CD4-positive, alpha-beta memory T cell (primary cell): ENCODE results near the gene SLC15A3. TPM values are rescaled to one million over a fixed set of nuclear protein-coding genes. Genes with fewer than 3 reads are reported as not detected.

Source experiments
- CTCF ChIA-PET: fragments of 350-600 bp; sonication (Branson Sonifier 250); formaldehyde crosslinking; loops from one replicate; lab custom pipeline; 2021; ENCODE audit warnings: inconsistent platforms; ENCODE audit not compliant: partially characterized antibody; lab: Charles Lee
- POLR2A ChIA-PET: fragments of 350-600 bp; sonication (Branson Sonifier 250); formaldehyde crosslinking; loops from one replicate; lab custom pipeline; 2021; ENCODE audit not compliant: partially characterized antibody; lab: Charles Lee
- DNase-seq, 5 donors: peaks; one replicate each; pipeline versions ENCODE4 v3.0.0 to v3.0.0-alpha.2; 2020 to 2022; ENCODE audit warnings: mixed read lengths in 1 of 5
- H3K27ac ChIP-seq: one replicate; pipeline ENCODE4 v1.7.0; 2013; ENCODE audit warnings: low read depth, low read length
- H3K27me3 ChIP-seq: 2 replicates; pipeline ENCODE4 v1.7.0; 2013; ENCODE audit warnings: mild to moderate bottlenecking, low read length, moderate library complexity; ENCODE audit not compliant: insufficient read depth
- H3K36me3 ChIP-seq: 2 replicates; pipeline ENCODE4 v1.7.0; 2013; ENCODE audit warnings: mild to moderate bottlenecking, low read length, moderate library complexity; ENCODE audit not compliant: insufficient read depth
- H3K4me1 ChIP-seq: 2 replicates; pipeline ENCODE4 v1.7.0; 2013; ENCODE audit warnings: mild to moderate bottlenecking, low read length, moderate library complexity; ENCODE audit not compliant: insufficient read depth
- H3K4me3 ChIP-seq, 2 donors: one replicate each; pipeline ENCODE4 v1.7.0; 2013; ENCODE audit warnings: low read length in 2 of 2, mild to moderate bottlenecking in 1 of 2
- H3K9me3 ChIP-seq, 2 donors: one replicate each; pipeline ENCODE4 v1.7.0; 2013; ENCODE audit warnings: low read length in 2 of 2, control low read depth in 1 of 2; ENCODE audit not compliant: control insufficient read depth in 1 of 2
- H3K27ac Mint-ChIP-seq, 7 donors: one replicate each; pipeline ENCODE4 v1.8.0; 2020 to 2021; ENCODE audit warnings: mixed read lengths in 7 of 7, mild to moderate bottlenecking in 6 of 7, inconsistent platforms in 3 of 7, moderate library complexity in 3 of 7
- H3K27me3 Mint-ChIP-seq, 2 donors: one replicate each; pipeline ENCODE4 v1.8.0; 2020 to 2021; ENCODE audit warnings: mixed read lengths in 2 of 2
- H3K36me3 Mint-ChIP-seq, 2 donors: one replicate each; pipeline ENCODE4 v1.8.0; 2020 to 2021; ENCODE audit warnings: mixed read lengths in 2 of 2, inconsistent platforms in 1 of 2, mild to moderate bottlenecking in 1 of 2
- H3K4me1 Mint-ChIP-seq, 4 donors: one replicate each; pipeline ENCODE4 v1.8.0; 2020 to 2021; ENCODE audit warnings: mixed read lengths in 4 of 4, mild to moderate bottlenecking in 1 of 4
- H3K4me3 Mint-ChIP-seq, 8 donors: one replicate each; pipeline ENCODE4 v1.8.0; 2020 to 2021; ENCODE audit warnings: mixed read lengths in 8 of 8, mild to moderate bottlenecking in 7 of 8, moderate library complexity in 6 of 8, inconsistent platforms in 3 of 8
- H3K9me3 Mint-ChIP-seq, 8 donors: one replicate each; pipeline ENCODE4 v1.8.0; 2020 to 2021; ENCODE audit warnings: mixed read lengths in 8 of 8, mild to moderate bottlenecking in 5 of 8, inconsistent platforms in 3 of 8, moderate library complexity in 1 of 8
- intact Hi-C: fragments of 100-400 bp; cut with micrococcal nuclease; formaldehyde crosslinking; loops from one replicate; pipeline ENCODE4 v1.15.1; 2023
- polyA plus RNA-seq, 2 donors: library from polyadenylated mRNA; unstranded; fragments of 300-500 nt; fragmentation: Illumina TruSeq; gene quantifications; one replicate each; pipeline ENCODE4 v1.2.3, GENCODE V29; 2021
- total RNA-seq, 2 experiments: library from RNA; stranded (reverse); gene quantifications; one replicate each; pipeline ENCODE4 v1.2.3, GENCODE V29; 2021

The SLC15A3 gene
- total and polyA plus RNA-seq, 4 experiments from 2014 or later, result 0.29 to 5.4 (median 4.6) TPM; not detected in 1

DNA sequence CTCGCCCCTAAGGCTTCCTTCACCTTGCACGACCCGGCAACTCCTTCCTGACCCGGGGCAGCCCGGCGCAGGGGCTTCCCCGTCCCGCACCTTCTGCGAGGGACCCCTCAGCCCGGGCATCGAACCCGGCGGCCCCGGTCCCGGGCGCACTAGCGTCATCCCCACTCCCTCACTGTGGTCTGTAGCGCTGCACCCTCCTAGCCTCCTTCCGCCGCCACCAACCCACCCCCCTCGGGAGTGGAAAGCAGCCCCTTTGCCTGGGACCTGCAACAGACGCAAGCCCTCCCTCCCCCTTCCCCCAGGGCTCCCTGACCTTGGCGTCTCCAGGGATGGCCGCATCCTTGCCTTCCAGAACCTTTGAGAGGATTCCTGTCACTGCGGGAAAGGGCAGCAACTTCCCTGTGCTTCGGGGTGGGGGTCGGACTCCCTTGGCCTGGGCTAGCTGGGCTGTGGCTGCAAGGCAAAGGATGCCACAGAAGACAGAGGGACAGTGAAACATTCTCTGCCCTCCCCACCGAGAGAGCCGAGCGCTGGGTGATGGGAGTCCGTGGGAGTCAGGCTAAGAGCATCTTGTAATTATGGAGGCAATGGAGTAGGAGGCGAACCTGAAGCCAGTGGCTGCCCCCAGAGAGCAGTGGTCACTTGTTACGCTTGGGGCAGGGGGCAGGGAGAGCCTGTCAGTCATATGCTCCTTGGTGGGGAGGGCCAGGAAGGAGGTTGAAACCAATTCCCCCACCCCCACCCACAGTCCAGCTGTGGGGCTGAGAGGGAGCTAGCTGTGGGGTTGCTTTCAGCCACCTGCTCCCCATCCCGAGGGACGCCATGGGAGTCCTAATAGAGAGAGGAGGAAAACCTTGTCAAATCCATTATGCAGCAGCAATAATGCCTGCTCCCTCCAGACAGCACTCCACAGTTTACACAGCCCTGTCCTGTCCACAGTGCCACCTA is 26.8 kb downstream of the SLC15A3 start:
- intact Hi-C loops, result no loop called here
- POLR2A ChIA-PET, result interaction anchor here (1.0 kb wide), 1 partner anchor 10 kb away, joined by 3 read pairs; no protein-coding TSS in a partner anchor
- DNase-seq, result peak in 1 of 5 donors; percentile 13

DNA sequence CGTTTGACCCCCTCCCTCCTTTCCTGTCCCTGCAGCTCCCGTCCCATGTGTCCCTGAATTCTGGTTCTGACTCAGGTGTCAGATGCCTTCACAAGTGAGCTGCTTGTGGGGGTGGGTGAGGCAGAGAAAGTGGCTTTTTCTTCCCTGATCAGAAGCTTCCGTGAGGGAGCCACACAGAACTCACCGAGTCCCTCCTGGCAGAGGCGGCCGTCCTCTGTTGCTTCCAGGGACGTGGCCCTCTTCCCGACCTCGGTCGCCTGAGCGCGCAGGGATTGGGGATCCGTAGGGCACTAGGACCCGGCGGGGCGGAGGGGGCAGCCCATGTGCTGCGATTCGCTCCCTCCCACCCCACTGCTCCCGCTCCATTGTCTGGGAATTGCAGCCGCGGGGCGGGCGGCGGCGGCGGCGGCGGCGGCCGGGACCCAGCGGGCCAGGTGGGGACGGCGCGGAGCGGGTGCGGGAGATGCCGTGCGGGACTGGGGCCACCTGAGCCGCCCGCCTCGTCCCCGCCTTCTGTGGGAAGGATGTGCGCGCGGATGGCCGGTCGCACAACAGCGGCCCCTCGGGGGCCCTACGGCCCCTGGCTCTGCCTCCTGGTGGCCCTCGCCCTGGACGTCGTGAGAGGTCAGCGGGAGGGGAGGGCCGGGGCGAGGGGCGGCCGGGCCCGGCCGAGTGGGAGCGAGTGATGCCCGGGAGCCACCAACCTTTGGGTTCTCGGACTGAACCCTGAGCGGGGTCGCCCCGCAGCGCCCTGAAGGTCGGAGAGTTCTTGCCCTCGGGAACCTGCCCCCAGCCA is 27.7 kb downstream of the SLC15A3 start, which contains the start of gene TMEM132A:
Gene TMEM132A, plus strand, starts transcription at position 351 of the 796 bp plus-strand sequence. Its CDS starts 174 bp downstream, at position 525.
- Mint-ChIP-seq H3K27me3 (peaks cover 4 to 12% of the 10 kb centered on the region in 2 donors), H3K4me3 (peak within 1 kb of the TSS; percentile 35 to 82 (median 70)), H3K36me3 (peaks cover 36 to 42% of the 10 kb centered on the region in 2 donors), H3K4me1 (peaks cover 5 to 23% (median 13%) of the 10 kb centered on the region in 4 donors), H3K9me3 (no peaks in the 10 kb centered on the region), H3K27ac (peak within 1 kb of the TSS in 2 of 7 donors; percentile 47 to 59)
- Histone ChIP-seq H3K9me3 (no peaks in the 10 kb centered on the region), H3K4me1 (peaks cover 20% of the 10 kb centered on the region), H3K36me3 (peaks cover 37% of the 10 kb centered on the region), H3K27ac (no peak within 1 kb of the TSS), H3K4me3 (peak within 1 kb of the TSS in 1 of 2 donors; percentile 32), H3K27me3 (peaks cover 11% of the 10 kb centered on the region)
- POLR2A ChIA-PET, result interaction anchor here (1.0 to 1.4 kb wide), 3 partner anchors 9 to 10 kb away, joined by 3 to 6 read pairs (median 3); partner anchors contain the start of gene TMEM109
- intact Hi-C loops, result no loop called here
- DNase-seq, result peak in 1 of 5 donors; percentile 17
- CTCF ChIA-PET, result interaction anchor here (1.2 to 1.3 kb wide), 2 partner anchors 9 to 11 kb away, joined by 3 to 7 read pairs; partner anchors contain the start of gene TMEM109

More for the DNA sequence above, 26.8 kb downstream of the SLC15A3 start:
- H3K4me1 ChIP-seq, result peaks cover 20% of the 10 kb centered on the region
- peaks cover 11% of the 10 kb centered on the region for H3K27me3 ChIP-seq
- peaks cover 28 to 33% of the 10 kb centered on the region in 2 donors for H3K36me3 Mint-ChIP-seq
- H3K9me3 ChIP-seq, result no peaks in the 10 kb centered on the region
- H3K27me3 Mint-ChIP-seq, result peaks cover 4 to 13% of the 10 kb centered on the region in 2 donors
- no peak overlapping the region for H3K27ac ChIP-seq
- CTCF ChIA-PET, result interaction anchor here (1.6 kb wide), 1 partner anchor 9 kb away, joined by 3 read pairs; no protein-coding TSS in a partner anchor
- peaks cover 29% of the 10 kb centered on the region for H3K36me3 ChIP-seq
- peak overlapping the region in 2 of 7 donors; percentile 46 to 59 for H3K27ac Mint-ChIP-seq
- H3K4me3 Mint-ChIP-seq, result peak overlapping the region; percentile 25 to 82 (median 66)
- peaks cover 5 to 23% (median 13%) of the 10 kb centered on the region in 4 donors for H3K4me1 Mint-ChIP-seq
- H3K9me3 Mint-ChIP-seq, result no peaks in the 10 kb centered on the region
- peak overlapping the region in 1 of 2 donors; percentile 32 for H3K4me3 ChIP-seq

- H3K36me3 ChIP-seq, result peaks cover 37% of the 10 kb centered on the region
- peaks cover 20% of the 10 kb centered on the region for H3K4me1 ChIP-seq
- intact Hi-C loops, result no loop called here
- H3K27me3 Mint-ChIP-seq, result peaks cover 4 to 10% of the 10 kb centered on the region in 2 donors
- H3K27ac Mint-ChIP-seq, result no peak overlapping the region
- H3K36me3 Mint-ChIP-seq, result peaks cover 41 to 46% of the 10 kb centered on the region in 2 donors
- CTCF ChIA-PET, result interaction anchor here (0.6 to 1.3 kb wide), 3 partner anchors 8 to 535 kb away, joined by 3 to 7 read pairs (median 3); partner anchors contain the start of gene TMEM109
- H3K4me3 Mint-ChIP-seq, result peak overlapping the region in 7 of 8 donors; percentile 17 to 63 (median 46)
- H3K4me1 Mint-ChIP-seq, result peaks cover 5 to 23% (median 13%) of the 10 kb centered on the region in 4 donors
- no peak overlapping the region for H3K27ac ChIP-seq
- peak overlapping the region in 1 of 2 donors; percentile 32 for H3K4me3 ChIP-seq
- H3K9me3 ChIP-seq, result no peaks in the 10 kb centered on the region
- no peaks in the 10 kb centered on the region for H3K9me3 Mint-ChIP-seq
- peaks cover 11% of the 10 kb centered on the region for H3K27me3 ChIP-seq
- no peak for DNase-seq
- POLR2A ChIA-PET, result interaction anchor here (1.0 to 1.4 kb wide), 2 partner anchors 8 to 10 kb away, joined by 3 to 6 read pairs; partner anchors contain the start of gene TMEM109
These were observed 28.2 kb downstream of the SLC15A3 start for GRCh38 chr11:60923800-60924109.

DNA sequence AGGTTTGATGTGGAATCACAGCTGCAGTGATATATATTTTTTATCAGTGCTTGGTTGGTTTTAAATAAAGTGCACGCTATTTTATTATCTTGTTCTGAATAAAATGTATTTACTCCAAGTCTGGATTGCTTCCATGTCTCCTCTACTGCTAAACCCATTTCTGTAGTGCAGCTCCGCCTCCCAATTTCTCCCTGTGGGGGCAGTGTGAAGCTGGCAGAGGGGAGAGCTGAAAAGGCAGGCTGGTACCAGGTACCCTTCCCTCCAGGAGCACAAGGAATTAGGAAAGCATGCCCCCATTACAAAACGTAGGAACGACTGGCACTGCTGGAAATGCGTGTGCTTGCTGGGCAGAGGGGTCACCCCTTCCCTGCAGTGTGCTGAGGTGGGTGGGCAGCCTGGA is 28.6 kb downstream of the SLC15A3 start:
- intact Hi-C loops, result no loop called here
- Histone ChIP-seq H3K9me3 (no peaks in the 10 kb centered on the region), H3K27ac (no peak overlapping the region), H3K4me1 (peaks cover 20% of the 10 kb centered on the region), H3K36me3 (peaks cover 41% of the 10 kb centered on the region), H3K27me3 (peaks cover 11% of the 10 kb centered on the region), H3K4me3 (no peak overlapping the region)
- CTCF ChIA-PET, result interaction anchor here (0.6 to 1.3 kb wide), 3 partner anchors 8 to 535 kb away, joined by 3 to 7 read pairs (median 3); partner anchors contain the start of gene TMEM109
- Mint-ChIP-seq H3K27me3 (peaks cover 4 to 10% of the 10 kb centered on the region in 2 donors), H3K36me3 (peaks cover 42 to 46% of the 10 kb centered on the region in 2 donors), H3K4me1 (peaks cover 5 to 23% (median 13%) of the 10 kb centered on the region in 4 donors), H3K4me3 (peak overlapping the region in 5 of 8 donors; percentile 35 to 74 (median 56)), H3K27ac (peak overlapping the region in 1 of 7 donors; percentile 47), H3K9me3 (no peaks in the 10 kb centered on the region)
- no peak for DNase-seq
- POLR2A ChIA-PET, result interaction anchor here (1.4 kb wide), 1 partner anchor 10 kb away, joined by 6 read pairs; the partner anchor contains the start of gene TMEM109

DNA sequence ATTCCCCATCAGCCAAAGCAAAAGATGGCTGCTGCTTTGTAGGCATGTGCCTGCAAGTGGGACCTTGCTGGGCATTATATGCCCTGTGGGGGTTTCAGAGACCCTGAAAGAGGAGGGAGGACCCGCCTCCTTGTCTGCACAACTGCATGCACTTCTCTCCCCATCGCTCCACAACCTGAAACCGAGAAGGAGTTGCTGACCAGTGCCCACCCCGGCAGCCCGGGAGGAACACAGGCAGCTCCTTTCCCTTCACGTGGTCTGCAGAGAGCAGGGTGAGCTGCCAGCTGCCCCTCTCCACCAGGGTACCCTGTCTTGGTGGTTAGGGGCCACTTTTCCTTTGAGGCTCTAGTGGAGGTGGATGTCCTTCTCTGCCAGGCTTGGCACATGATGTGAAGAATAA is 29.1 kb downstream of the SLC15A3 start:
- CTCF ChIA-PET, result interaction anchor here (0.6 to 1.3 kb wide), 2 partner anchors 9 to 536 kb away, joined by 3 read pairs; partner anchors contain the start of gene TMEM109
- POLR2A ChIA-PET, result interaction anchor here (1.4 kb wide), 1 partner anchor 9 kb away, joined by 6 read pairs; the partner anchor contains the start of gene TMEM109

DNA sequence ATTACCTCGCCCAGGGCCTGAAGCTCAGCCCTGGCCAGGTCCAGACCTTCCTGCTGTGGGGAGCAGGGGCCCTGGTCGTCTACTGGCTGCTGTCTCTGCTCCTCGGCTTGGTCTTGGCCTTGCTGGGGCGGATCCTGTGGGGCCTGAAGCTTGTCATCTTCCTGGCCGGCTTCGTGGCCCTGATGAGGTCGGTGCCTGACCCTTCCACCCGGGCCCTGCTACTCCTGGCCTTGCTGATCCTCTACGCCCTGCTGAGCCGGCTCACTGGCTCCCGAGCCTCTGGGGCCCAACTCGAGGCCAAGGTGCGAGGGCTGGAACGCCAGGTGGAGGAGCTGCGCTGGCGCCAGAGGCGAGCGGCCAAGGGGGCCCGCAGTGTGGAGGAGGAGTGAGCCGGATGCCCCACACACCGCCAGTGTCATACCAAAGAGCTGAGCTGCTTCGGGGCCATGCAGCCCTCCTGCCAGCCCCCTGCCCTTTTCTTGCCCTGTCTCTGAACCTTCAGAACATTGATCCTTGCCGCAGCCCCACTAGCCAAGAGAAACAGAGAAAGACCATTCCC is 30.1 kb downstream of the SLC15A3 start:
- intact Hi-C loops, result no loop called here
- no peak overlapping the region for H3K4me3 ChIP-seq
- H3K36me3 ChIP-seq, result peaks cover 41% of the 10 kb centered on the region
- peaks cover 49 to 52% of the 10 kb centered on the region in 2 donors for H3K36me3 Mint-ChIP-seq
- no peak overlapping the region for H3K4me3 Mint-ChIP-seq
- no peak overlapping the region for H3K27ac Mint-ChIP-seq
- H3K9me3 Mint-ChIP-seq, result no peaks in the 10 kb centered on the region
- ChIA-PET CTCF (interaction anchor here (1.2 to 1.6 kb wide), 3 partner anchors 10 to 48 kb away, joined by 3 to 4 read pairs (median 4); no protein-coding TSS in a partner anchor), POLR2A (interaction anchor here (0.6 kb wide), 1 partner anchor 8 kb away, joined by 3 read pairs; no protein-coding TSS in a partner anchor)
- peaks cover 21% of the 10 kb centered on the region for H3K4me1 ChIP-seq
- no peak for DNase-seq
- H3K4me1 Mint-ChIP-seq, result peaks cover 6 to 28% (median 18%) of the 10 kb centered on the region in 4 donors
- H3K27ac ChIP-seq, result no peak overlapping the region
- H3K27me3 Mint-ChIP-seq, result peaks cover 4 to 10% of the 10 kb centered on the region in 2 donors
- H3K27me3 ChIP-seq, result peaks cover 11% of the 10 kb centered on the region
- no peaks in the 10 kb centered on the region for H3K9me3 ChIP-seq

More for the DNA sequence above, 29.1 kb downstream of the SLC15A3 start:
- no peak for DNase-seq
- peaks cover 20% of the 10 kb centered on the region for H3K4me1 ChIP-seq
- H3K9me3 ChIP-seq, result no peaks in the 10 kb centered on the region
- Mint-ChIP-seq H3K27ac (no peak overlapping the region), H3K27me3 (peaks cover 4 to 10% of the 10 kb centered on the region in 2 donors), H3K4me3 (peak overlapping the region in 2 of 8 donors; percentile 35 to 56), H3K36me3 (peaks cover 45 to 46% of the 10 kb centered on the region in 2 donors), H3K9me3 (no peaks in the 10 kb centered on the region), H3K4me1 (peaks cover 5 to 23% (median 13%) of the 10 kb centered on the region in 4 donors)
- intact Hi-C loops, result no loop called here
- H3K27ac ChIP-seq, result no peak overlapping the region
- peaks cover 41% of the 10 kb centered on the region for H3K36me3 ChIP-seq
- H3K4me3 ChIP-seq, result no peak overlapping the region
- peaks cover 11% of the 10 kb centered on the region for H3K27me3 ChIP-seq
